Epithelial cell of esophagus (primary cell): ENCODE results near the gene SORBS1.

ENCODE experiments used
- DNase-seq: peaks from one replicate; pipeline ENCODE4 v3.0.0; 2010; ENCODE audit warnings: low read depth
- H3K4me3 ChIP-seq: 2 replicates; pipeline ENCODE4 v1.5.1; 2011; ENCODE audit warnings: mild to moderate bottlenecking, low read length, control low read depth
- TF ChIP-seq, protein P1 (sequence below): IDR thresholded peaks from 2 replicates; pipeline ENCODE4 v1.5.1; 2011; ENCODE audit warnings: low read depth, mild to moderate bottlenecking, low read length, control low read depth, inconsistent platforms; ENCODE audit not compliant: insufficient read depth; ENCODE audit errors: missing control alignments

The SORBS1 gene

GRCh38 chr10:95509251-95509650 is 51.9 kb downstream of the SORBS1 start:
- H3K4me3 ChIP-seq = no peak overlapping the region
- TF ChIP-seq, protein P1, sequence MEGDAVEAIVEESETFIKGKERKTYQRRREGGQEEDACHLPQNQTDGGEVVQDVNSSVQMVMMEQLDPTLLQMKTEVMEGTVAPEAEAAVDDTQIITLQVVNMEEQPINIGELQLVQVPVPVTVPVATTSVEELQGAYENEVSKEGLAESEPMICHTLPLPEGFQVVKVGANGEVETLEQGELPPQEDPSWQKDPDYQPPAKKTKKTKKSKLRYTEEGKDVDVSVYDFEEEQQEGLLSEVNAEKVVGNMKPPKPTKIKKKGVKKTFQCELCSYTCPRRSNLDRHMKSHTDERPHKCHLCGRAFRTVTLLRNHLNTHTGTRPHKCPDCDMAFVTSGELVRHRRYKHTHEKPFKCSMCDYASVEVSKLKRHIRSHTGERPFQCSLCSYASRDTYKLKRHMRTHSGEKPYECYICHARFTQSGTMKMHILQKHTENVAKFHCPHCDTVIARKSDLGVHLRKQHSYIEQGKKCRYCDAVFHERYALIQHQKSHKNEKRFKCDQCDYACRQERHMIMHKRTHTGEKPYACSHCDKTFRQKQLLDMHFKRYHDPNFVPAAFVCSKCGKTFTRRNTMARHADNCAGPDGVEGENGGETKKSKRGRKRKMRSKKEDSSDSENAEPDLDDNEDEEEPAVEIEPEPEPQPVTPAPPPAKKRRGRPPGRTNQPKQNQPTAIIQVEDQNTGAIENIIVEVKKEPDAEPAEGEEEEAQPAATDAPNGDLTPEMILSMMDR = no peak
- no peak for DNase-seq

- no peak overlapping the region for H3K4me3 ChIP-seq
- TF ChIP-seq, protein P1 = no peak
- DNase-seq = no peak
Observed at GRCh38 chr10:95508730-95509129, 52.4 kb downstream of the SORBS1 start.

DNA sequence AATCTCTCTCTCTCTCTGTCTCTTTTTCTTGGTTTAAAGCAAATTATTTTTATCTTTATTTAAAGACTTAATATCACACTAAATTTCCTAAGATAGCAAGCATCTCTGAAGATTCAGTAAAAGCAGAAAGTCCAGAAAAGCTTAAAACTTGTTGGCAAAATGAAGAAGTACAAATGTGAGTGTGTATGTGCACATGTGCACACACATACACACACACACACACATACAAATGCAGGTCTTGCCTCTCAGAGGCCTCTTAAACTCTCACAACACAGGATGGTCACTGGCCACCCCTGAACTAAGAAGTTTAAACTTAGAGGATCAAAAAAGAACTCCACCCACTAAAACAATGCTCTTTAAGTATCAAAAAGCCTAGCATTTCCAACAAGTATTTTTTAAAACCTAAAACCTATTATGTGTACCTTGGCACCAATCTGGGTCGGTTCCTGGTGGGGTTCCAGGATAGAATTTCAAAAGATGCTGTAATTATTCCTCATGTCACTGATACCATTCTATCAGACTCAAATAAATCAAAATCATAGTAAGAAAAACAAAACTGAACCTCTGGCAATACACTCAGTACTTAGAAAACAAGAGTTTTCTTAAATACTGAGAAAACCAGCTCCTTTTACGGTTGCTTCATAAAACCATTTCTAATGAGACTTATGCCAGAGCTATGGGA is 55.0 kb downstream of the SORBS1 start:
- no peak for DNase-seq
- TF ChIP-seq, protein P1 = no peak
- H3K4me3 ChIP-seq = no peak overlapping the region

GRCh38 chr10:95505641-95506040 is 55.5 kb downstream of the SORBS1 start:
- no peak for DNase-seq
- TF ChIP-seq, protein P1 = no peak
- H3K4me3 ChIP-seq = no peak overlapping the region

DNA sequence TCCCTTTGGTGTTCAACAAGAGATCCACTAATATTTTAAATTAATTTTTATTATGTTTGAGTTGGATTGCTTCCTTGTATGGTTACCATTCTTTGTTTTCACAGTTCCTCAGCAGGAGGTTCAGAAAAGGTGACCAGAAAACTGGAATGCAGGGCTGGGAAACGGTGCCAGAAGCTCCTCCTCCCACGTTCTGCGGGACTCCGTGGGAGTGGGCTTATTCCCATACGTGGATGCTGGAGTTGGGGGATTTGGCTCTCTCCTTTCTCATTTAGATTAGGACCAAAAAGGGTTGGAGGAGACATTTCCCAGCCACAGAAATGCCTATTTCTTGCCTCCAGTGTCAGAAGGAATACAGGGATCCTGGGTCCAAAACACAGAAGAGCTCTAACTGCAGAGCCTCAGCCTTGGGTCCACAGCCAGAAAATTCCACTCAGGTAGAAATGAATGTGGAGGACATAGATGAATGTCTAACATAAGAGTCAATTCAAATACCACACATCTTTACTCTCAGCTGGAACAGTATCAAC is 56.0 kb downstream of the SORBS1 start:
- TF ChIP-seq, protein P1 = no peak
- no peak overlapping the region for H3K4me3 ChIP-seq
- no peak for DNase-seq

DNA sequence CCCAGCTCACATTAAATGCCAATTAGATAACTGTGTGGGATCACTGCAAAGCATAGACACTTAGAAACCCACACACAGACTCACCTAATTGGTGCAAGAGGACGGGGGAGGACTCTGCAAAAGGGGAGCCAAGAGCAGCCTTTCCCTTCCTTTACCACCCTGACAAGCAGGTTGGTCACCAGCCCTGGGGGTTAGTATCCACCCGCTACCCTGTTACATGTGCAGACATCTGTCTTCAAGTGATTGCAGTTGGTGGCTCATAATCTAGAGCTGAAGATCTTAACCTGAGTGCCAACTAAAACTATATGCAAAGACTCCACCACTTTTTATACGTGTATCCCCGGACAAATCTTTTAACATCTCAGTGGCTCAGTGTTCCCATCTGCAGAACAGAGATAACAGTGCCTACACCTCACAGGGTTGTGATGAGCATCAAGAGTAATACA is 56.9 kb downstream of the SORBS1 start:
- DNase-seq = peak; percentile 60
- TF ChIP-seq, protein P1 = no peak
- H3K4me3 ChIP-seq = no peak overlapping the region

GRCh38 chr10:95503526-95503925 is 57.6 kb downstream of the SORBS1 start:
- TF ChIP-seq, protein P1 = no peak
- no peak for DNase-seq

More at GRCh38 chr10:95503526-95503925, 57.6 kb downstream of the SORBS1 start:
- H3K4me3 ChIP-seq = no peak overlapping the region
